OCI-LY3 (cell line): ENCODE data around the gene SPAG9.

Experiments
- H2AFZ ChIP-seq: fragments of 200-600, 300-600 bp; shearing (Covaris generic); 2 replicates; pipeline ENCODE4 v1.6.0; 2014; ENCODE audit warnings: antibody characterized with exemption, low read depth, low read length
- H3K27ac ChIP-seq: fragments of 200-600, 300-600 bp; sonication (generic); 2 replicates; pipeline ENCODE4 v1.5.1; 2014; ENCODE audit warnings: mild to moderate bottlenecking, low read length, moderate library complexity, mixed read lengths
- H3K27me3 ChIP-seq: fragments of 200-600, 300-600 bp; sonication (generic); 2 replicates; pipeline ENCODE4 v1.6.1; 2014; ENCODE audit warnings: low read depth, low read length, mixed read lengths
- H3K36me3 ChIP-seq: fragments of 200-600, 300-600 bp; sonication (generic); replicated peaks from 2 replicates; pipeline ENCODE3; 2014; ENCODE audit warnings: low read depth, low read length, mixed read lengths
- H3K4me1 ChIP-seq: fragments of 300-600, 200-600 bp; sonication (generic); 2 replicates; pipeline ENCODE4 v1.6.1; 2014; ENCODE audit warnings: low read length, mixed read lengths
- H3K4me2 ChIP-seq: fragments of 200-600, 300-600 bp; sonication (generic); 2 replicates; pipeline ENCODE4 v1.6.1; 2014; ENCODE audit warnings: low read length, mixed read lengths
- H3K4me3 ChIP-seq: fragments of 300-600, 200-600 bp; sonication (generic); 2 replicates; pipeline ENCODE4 v1.5.1; 2014; ENCODE audit warnings: antibody characterized with exemption, mild to moderate bottlenecking, low read length, moderate library complexity
- H3K79me2 ChIP-seq: fragments of 300-600, 200-600 bp; shearing (Covaris generic); 2 replicates; pipeline ENCODE4 v1.6.1; 2014; ENCODE audit warnings: mild to moderate bottlenecking, low read length, mixed read lengths
- H3K9ac ChIP-seq: fragments of 300-600, 200-600 bp; shearing (Covaris generic); 2 replicates; pipeline ENCODE4 v1.6.0; 2014; ENCODE audit warnings: mild to moderate bottlenecking, low read length, moderate library complexity
- H3K9me3 ChIP-seq: fragments of 200-600, 300-600 bp; shearing (Covaris generic); 2 replicates; pipeline ENCODE4 v1.6.1; 2014; ENCODE audit warnings: low read length, mixed read lengths; ENCODE audit not compliant: insufficient read depth
- H4K20me1 ChIP-seq: fragments of 200-600, 300-600 bp; sonication (generic); 2 replicates; pipeline ENCODE4 v1.6.1; 2016; ENCODE audit warnings: low read length, mixed read lengths; ENCODE audit not compliant: insufficient read depth
- CTCF ChIP-seq: fragments of 200-600, 300-600 bp; sonication (generic); IDR thresholded peaks from 2 replicates; pipeline ENCODE4 v1.5.1; 2014; ENCODE audit warnings: antibody characterized with exemption, low read length, low read depth
- EZH2phosphoT487 ChIP-seq: fragments of 200-600 bp; shearing (Covaris generic); IDR thresholded peaks from 2 replicates; pipeline ENCODE4 v1.6.1; 2018; ENCODE audit warnings: antibody characterized with exemption, mixed run types, low read depth

SPAG9 gene

GRCh38 chr17:50955160-50955559 is 165.5 kb downstream of the SPAG9 start:
- Histone ChIP-seq H3K4me2 (no peak overlapping the region), H3K9ac (no peak overlapping the region), H3K36me3 (no peaks in the 10 kb centered on the region), H3K27ac (no peak overlapping the region), H3K4me1 (peaks cover 12% of the 10 kb centered on the region; the same call in 1 of the 2 replicates), H3K79me2 (no peaks in the 10 kb centered on the region), H3K9me3 (no peaks in the 10 kb centered on the region), H4K20me1 (no peaks in the 10 kb centered on the region), H3K4me3 (no peak overlapping the region), H2AFZ (no peak overlapping the region), H3K27me3 (no peaks in the 10 kb centered on the region)
- TF ChIP-seq EZH2phosphoT487 (no peak), CTCF (no peak)

- H3K4me3 ChIP-seq, result no peak overlapping the region
- no peaks in the 10 kb centered on the region for H3K27me3 ChIP-seq
- H3K27ac ChIP-seq, result no peak overlapping the region
- H3K9me3 ChIP-seq, result no peaks in the 10 kb centered on the region
- no peak for TF ChIP-seq EZH2phosphoT487
- TF ChIP-seq CTCF, result no peak
- no peak overlapping the region for H2AFZ ChIP-seq
- no peaks in the 10 kb centered on the region for H3K79me2 ChIP-seq
- no peaks in the 10 kb centered on the region for H4K20me1 ChIP-seq
- peaks cover 16% of the 10 kb centered on the region; the same call in 1 of the 2 replicates for H3K4me1 ChIP-seq
- no peak overlapping the region for H3K9ac ChIP-seq
- H3K4me2 ChIP-seq, result no peak overlapping the region
- H3K36me3 ChIP-seq, result no peaks in the 10 kb centered on the region
Observed at GRCh38 chr17:50954641-50955121, 166.0 kb downstream of the SPAG9 start.

- H3K9ac ChIP-seq, result no peak overlapping the region
- no peak overlapping the region for H3K27ac ChIP-seq
Observed at GRCh38 chr17:50953831-50954601, 166.7 kb downstream of the SPAG9 start.

More at GRCh38 chr17:50953831-50954601, 166.7 kb downstream of the SPAG9 start:
- Histone ChIP-seq H4K20me1 (no peaks in the 10 kb centered on the region), H2AFZ (no peak overlapping the region), H3K4me1 (peaks cover 16% of the 10 kb centered on the region; the same call in 1 of the 2 replicates), H3K9me3 (no peaks in the 10 kb centered on the region), H3K4me2 (no peak overlapping the region), H3K36me3 (no peaks in the 10 kb centered on the region), H3K4me3 (no peak overlapping the region), H3K27me3 (no peaks in the 10 kb centered on the region), H3K79me2 (no peaks in the 10 kb centered on the region)
- TF ChIP-seq EZH2phosphoT487 (no peak), CTCF (no peak)
